ENCODE results near the gene ITFG1.

GRCh38 chr16:47470211-47470610 lies 9.3 kb upstream of the ITFG1 start:
- no peak for TF ChIP-seq CTCF (conservative IDR thresholded peaks at IDR 0.05 in 1 of 2, IDR thresholded peaks at IDR 0.05 in 1 of 2; ENCODE audit: extremely low read depth in 1 of 2, insufficient read depth in 1 of 2, low read depth in 1 of 2, low read length in 2 of 2)
- no peak for TF ChIP-seq EZH2 (IDR thresholded peaks at IDR 0.05; ENCODE audit: borderline replicate concordance, low read length)
